GM12865 (cell line): ENCODE measurements around the gene SSH2.

Source experiments
- DNase-seq: peaks from one replicate; pipeline ENCODE4 v3.0.0; 2010; ENCODE audit warnings: low read depth
- H3K4me3 ChIP-seq: 2 replicates; pipeline ENCODE4 v1.5.1; 2011; ENCODE audit warnings: mild to moderate bottlenecking, low read depth, low read length, control low read depth
- TF ChIP-seq, protein P1 (sequence below): IDR thresholded peaks from 2 replicates; pipeline ENCODE4 v1.5.1; 2011; ENCODE audit warnings: low read length, control low read depth, low read depth, inconsistent platforms; ENCODE audit not compliant: insufficient read depth; ENCODE audit errors: missing control alignments

SSH2 gene

DNA sequence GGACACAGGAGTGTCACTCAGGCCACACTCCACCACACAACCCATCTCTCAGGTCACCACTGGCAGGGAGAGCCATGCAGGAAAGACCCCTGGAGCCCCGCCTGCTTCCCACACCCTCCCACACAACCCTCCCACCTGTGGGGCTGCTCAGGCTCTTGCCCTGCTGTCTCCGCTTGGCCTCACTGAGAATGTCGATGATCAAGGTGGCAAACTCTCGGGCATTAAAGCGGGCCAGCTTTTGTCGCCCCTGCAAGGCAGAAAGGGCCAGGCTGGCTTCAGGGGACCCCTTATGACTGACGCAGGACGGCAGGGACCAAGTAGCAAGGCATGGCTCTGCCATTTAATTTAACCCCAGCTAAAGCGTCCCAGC is 353.0 kb downstream of the SSH2 start:
- TF ChIP-seq, protein P1, sequence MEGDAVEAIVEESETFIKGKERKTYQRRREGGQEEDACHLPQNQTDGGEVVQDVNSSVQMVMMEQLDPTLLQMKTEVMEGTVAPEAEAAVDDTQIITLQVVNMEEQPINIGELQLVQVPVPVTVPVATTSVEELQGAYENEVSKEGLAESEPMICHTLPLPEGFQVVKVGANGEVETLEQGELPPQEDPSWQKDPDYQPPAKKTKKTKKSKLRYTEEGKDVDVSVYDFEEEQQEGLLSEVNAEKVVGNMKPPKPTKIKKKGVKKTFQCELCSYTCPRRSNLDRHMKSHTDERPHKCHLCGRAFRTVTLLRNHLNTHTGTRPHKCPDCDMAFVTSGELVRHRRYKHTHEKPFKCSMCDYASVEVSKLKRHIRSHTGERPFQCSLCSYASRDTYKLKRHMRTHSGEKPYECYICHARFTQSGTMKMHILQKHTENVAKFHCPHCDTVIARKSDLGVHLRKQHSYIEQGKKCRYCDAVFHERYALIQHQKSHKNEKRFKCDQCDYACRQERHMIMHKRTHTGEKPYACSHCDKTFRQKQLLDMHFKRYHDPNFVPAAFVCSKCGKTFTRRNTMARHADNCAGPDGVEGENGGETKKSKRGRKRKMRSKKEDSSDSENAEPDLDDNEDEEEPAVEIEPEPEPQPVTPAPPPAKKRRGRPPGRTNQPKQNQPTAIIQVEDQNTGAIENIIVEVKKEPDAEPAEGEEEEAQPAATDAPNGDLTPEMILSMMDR: no peak
- H3K4me3 ChIP-seq: no peak overlapping the region
- no peak for DNase-seq

DNA sequence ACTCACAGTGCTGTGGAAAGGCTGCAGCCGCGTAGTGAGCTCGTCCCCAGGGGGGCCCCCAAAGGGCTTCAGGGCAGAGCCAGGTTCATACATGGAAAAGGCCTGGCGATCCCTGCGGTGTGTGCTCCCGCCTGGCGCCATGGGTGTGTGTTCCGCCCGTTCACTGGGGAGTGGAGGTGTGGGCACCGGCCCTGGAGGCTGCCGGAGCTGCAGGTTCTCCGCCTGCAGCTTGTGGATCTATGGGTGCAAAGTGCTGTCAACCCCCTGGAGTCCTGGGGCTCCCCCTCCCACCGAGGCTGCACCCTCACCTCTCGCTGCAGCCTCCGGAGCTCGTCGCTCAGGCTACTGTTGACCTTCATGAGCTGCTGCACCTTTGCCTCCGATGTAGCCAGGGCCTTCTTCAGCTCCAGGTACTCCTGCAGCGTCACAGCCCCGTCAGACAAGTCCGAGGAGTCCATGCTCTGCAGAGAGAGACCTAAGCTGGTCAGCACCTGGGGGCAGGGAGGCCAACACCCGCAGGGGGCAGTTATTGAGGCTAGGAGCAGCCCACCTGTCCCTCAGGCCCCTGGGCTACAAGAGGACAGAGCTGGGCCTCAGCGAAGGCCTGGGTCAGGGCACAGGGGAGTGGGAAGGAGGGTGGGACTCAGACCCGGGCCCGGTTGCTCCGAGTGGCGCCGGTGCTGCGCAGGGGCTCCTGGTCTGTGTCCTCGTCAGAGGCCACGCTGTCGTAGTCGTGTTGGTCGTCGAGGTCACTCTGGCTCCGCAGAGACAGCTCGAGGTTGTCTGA is 353.6 kb downstream of the SSH2 start:
- TF ChIP-seq, protein P1: no peak
- no peak overlapping the region for H3K4me3 ChIP-seq
- no peak for DNase-seq
